Diencephalon (tissue), 1 donor: Measurements from ENCODE around the gene BCOR. TPM values are rescaled to one million over a fixed set of nuclear protein-coding genes. Genes with fewer than 3 reads are reported as not detected.

Source experiments
- total RNA-seq: library from RNA; depleted of rRNA; stranded (reverse); fragments of >200 nt; gene quantifications from one replicate; pipeline ENCODE4 v1.2.3, GENCODE V29; 2014

BCOR gene
- 30.2 TPM for total RNA-seq

GRCh38 chrX:40097504-40098263 is at the start of gene BCOR:
Gene BCOR, minus strand, starts transcription at chrX:40097958. Its CDS starts 20,029 bp downstream, at chrX:40077929.

